C1 segment of cervical spinal cord (tissue), 14 donors: ENCODE data around the gene SPI1.

Source experiments
- DNase-seq, 14 donors: peaks; one replicate each; lab custom pipeline; 2025; lab: John Stamatoyannopoulos, UW

Gene SPI1

DNA sequence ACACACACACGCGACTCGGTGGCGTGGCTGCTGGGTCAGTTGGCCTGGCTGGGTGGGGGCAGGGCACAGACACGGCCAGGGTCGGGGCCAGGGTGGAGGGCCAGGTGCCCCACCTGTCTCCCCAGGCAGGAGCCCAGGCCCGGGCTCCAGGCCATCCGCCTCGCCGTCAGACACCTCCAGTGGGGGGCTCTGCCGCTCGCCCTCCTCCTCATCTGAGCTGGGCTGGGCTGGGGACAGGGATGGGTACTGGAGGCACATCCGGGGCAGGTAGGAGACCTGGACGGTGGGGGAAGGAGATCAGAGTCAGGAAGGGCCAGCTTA, 19.7 kb downstream of the SPI1 start:
- no peak for DNase-seq

DNA sequence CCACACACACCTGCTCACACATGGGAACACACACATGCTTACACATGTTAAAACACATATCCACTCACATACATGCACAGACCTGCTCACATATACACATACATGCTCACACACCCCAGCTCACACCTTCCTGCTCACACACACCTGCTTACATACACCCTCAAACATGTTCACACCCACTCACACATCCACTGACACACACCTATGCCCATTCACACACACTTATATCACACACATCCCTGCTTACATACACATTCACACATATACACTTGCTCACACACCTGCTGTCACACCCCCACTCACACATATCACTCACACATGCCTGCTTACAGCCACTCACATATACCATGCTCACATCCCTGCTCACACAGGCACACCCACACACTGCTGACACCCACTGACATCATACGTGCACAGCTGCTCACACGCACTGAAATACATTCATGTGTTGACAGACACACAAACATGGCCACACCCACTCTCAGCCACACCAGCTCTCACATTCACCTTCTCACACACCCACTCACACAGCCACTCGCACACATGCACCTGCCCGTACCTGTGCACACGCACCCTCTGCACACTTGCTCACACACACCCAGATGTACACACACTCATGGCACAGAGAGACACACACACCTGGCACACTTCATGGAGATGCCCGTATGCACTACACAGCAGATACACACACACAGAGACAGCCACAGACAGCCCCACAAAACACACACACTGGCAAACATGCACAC, 20.2 kb downstream of the SPI1 start:
- no peak for DNase-seq

DNA sequence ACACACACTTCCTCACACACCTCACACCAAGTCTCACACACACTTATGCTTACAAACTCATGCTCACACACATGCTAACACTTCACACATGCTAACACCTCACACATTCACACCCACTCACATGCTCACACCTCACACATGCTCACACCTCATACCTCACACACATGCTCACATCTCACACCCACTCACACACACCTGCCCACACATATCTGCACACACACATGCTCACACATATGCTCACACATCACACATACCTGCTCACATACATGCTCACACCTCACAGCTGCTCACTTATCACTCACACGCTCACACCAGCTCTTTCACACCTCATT, 21.4 kb downstream of the SPI1 start:
- DNase-seq, result no peak

DNA sequence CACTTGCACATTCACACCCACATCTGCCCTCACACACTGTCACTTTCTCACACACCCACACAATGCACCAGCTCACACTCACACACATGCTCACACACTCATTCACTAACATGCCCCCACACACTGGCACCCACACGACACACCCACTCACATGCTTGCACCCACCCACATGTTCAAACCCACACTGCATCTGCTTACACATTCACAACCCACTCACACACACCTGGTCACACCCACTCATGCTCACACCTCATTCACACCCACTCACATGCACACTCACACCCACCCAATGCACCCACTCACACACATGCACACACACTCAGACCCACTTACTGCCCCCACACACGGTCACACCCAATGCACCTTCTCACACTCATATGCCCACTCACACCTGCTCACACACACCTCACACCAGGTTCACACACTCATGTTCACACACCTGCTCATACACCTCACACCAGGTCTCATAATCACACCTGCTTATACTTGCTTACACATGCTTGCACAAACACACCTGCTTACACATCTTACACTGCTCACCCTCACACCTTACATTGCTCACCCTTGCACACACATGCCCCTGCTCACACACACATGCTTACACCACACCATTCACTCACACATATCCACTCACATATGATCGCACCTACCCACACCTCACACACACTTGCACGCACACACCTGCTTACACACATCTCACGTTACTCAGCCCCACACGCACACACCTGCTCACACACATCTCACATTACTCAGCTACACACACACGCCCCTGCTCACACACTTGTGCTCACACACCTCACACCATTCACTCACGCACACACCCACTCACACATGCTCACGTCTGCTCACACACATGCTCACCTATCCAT, 22.0 kb downstream of the SPI1 start:
- DNase-seq, result no peak

DNA sequence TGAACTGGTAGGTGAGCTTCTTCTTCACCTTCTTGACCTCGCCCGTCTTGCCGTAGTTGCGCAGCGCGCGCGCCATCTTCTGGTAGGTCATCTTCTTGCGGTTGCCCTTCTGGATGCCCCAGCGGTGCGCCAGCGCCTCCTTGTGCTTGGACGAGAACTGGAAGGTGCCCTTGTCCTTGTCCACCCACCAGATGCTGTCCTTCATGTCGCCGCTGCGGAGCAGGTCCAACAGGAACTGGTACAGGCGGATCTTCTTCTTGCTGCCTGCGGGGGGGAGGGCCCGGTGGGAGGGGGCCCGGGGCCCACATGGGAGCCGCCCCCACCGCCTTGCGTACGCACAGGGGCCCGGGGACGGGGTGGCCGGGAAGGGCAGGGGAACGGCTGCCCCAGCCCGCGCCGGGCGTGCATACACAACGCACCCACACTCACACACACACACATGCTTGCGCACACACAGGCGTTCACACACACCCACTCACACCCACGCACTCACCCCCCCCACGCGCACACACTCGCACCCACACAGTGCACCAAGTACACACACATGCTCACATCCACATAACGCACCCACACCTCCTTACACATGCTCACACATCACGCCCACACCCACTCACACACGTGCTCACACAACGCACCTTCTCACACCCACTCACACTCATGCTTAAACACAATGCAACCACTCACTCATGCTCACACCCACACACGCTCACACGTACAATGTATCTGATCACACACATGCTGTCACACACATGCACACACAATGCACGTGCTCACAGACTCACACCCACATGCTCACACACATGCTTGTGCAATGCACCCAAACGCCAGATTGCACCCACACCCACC, 22.8 kb downstream of the SPI1 start:
- DNase-seq, result peak in 13 of 14 donors; percentile 28 to 87 (median 79)

DNA sequence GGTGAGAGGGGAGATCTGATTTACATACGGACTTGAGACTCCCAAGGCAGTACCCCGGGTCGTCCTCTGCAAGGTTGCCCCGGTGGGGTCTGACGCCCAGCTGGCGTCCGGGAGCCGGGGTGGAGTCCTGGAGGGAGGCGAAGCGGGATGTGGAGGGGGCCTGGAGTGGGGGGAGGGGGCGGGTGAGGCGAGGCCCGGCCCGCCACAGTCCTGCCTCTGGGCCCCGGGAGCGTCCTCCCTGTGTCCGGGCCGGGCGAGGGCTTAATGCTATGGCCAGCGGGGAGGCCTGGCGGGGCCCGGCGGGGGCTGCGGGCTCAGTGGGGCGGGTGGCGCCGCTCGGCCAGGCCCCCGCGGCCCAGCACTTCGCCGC, 23.4 kb downstream of the SPI1 start:
- DNase-seq, result no peak

DNA sequence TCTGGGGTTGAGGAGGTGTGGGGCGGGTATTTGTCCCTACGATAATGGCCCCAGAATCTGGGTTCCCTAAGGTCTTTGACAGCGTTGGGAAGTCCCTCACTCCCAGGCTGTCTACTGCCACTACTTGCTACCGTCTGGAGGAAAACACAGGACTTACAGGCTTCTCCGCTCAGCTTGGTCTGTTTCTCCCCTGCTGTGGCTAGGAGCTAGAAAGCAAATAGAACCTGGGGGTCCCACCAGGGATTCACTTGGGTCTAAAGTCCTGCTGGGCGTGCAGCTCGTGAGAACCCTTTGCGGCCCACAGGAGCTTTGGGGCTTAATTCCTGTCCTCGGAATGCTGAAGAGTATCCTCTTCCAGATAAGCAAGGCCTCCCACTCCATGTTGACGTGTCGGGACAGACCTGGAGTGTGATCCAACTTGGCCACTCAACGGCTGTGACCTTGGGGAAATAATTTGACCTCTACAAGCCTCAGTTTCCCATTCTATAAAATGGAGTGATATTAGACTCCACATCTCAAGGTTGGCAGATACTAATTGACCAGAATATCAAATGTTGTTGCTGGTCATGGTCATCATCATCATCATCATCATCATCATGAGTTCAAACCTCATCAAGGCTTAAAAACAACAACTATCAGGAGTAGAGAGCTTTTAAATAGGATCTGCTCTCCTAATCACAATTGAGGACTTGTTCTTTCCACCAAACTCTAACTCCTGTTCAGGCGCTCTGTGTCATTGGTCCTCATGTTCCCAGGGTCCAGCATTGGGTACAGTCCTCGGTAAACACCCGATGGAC, 24.2 kb downstream of the SPI1 start:
- no peak for DNase-seq

DNA sequence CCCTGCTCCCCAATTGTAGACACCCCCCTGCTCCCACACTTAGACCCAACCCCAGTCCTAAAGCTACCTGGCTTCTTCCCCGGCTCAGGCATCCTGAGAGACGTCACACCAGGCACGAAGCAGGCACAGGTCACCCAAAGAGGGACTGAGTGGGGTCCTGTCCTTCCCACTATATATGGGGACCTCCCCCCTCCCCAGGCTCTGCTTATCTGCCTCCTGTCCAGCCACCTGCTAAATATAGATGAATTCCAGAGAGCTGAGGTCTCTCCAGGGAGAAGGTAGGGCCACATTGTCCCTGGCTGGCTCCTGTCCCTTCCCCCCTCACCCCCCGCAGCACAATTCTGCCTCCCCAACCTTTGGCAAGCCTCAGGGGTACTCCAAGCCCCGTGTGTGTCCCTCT, 25.8 kb downstream of the SPI1 start, which contains the start of gene MYBPC3:
Gene MYBPC3, minus strand, starts transcription at position 147 of the 400 bp plus-strand sequence. Its CDS starts 55 bp downstream, at position 92.
- no peak for DNase-seq

DNA sequence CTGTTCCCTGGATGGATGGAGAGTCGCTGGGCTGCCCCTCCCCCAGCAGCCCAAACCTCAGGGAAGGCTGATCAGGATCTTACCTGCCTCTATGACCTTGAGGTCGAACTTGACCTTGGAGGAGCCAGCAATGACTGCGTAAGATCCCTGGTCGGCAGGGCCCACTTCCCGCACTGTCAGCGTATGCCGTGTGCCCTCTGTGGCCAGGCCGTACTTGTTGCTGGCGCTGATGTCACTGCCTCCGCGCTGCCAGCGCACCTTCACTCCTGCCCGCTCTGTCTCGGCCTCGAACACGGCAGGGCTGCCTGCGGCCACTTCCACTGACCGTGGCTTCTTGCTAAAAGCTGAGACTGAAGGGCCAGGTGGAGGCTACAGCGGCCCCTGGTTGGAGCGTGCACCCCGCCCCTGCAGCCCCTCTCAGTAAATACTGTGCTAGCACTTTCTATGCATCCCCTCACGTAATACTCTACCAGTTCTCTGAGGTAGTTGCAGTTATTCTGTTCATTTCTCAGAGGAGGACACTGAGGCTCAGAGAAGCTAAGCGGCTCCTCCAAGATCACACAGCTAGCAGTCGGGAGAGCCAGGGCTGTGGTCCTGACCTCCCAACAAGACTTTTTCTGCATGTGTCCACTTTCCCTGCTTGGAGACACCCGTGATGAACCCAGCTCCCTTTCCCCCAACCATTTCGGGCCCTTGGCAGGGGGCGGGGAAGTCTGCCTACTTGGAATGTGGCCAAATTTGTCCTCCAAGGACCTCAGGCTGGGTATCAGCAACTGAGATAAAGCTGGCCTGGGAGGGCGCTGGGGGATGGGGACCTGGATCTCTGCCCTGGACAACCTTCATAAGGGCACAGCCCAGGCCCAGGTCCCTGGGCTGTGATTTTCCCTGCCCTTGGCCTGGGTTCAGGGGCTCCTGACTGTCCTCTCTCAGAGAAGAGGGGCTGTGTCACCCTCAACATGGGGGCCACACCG, 26.9 kb downstream of the SPI1 start:
- no peak for DNase-seq

DNA sequence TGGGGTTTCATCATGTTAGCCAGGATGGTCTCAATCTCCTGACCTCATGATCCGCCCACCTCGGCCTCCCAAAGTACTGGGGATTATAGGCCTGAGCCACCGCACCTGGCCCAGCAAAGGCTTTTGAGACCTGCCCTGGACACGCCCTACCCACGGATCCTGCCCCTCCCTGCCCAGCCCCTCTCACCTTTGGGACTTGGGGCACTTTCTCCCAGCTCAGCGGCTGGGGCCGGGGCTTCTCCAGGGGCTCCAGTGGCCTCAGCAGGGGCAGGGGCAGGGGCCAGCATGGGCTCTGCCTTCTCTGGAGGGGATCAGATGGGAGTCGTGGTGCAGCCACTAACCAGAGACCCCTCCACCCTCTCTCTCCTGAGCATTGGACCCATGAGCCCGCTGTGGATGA, 28.0 kb downstream of the SPI1 start:
- no peak for DNase-seq

DNA sequence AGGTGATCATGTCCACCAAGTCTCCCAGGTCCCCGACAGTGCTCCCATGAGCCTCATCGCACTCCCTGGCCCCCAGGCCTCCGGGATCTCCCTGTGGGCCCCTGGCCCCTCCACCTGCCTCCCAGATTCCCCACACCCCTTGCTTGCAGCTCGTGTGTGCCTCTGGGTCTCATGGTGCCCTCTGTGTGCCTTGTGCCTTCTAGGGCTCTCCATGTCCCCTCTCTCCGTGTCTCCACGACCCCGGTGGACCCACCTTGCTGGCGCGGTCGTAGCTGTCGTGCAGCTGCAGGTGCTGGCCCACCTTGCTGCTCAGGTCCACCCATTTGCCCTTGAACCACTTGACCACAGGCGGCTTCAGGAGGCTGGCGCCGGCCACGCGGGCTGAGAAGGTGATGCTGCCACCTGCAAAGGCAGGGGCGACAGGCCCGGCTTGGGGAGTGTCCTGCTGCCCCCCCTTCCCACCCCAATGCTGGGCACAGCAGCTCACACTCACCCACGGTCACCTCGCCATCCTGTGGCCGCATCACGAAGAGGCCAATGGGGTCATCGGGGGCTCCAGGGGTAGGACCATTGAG, 28.7 kb downstream of the SPI1 start:
- DNase-seq, result no peak

DNA sequence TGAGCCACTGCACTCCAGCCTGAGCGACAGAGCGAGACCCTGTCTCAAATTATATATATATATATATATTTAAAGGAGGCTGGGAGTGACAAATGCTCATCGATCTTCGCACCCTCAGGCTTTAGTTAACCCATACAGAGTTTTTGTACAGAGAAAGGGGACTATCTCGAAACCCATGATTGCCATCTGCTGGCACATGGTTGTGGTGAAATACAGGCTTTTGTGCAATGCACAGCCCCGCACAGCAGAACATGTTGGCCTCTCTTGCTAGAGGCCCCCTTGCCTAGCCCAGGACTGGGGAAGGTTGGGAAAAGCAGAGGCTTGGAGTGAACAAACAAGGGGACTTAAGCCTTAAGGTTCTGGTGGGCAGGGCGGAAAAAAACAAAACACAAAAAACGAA, 29.5 kb downstream of the SPI1 start:
- no peak for DNase-seq

DNA sequence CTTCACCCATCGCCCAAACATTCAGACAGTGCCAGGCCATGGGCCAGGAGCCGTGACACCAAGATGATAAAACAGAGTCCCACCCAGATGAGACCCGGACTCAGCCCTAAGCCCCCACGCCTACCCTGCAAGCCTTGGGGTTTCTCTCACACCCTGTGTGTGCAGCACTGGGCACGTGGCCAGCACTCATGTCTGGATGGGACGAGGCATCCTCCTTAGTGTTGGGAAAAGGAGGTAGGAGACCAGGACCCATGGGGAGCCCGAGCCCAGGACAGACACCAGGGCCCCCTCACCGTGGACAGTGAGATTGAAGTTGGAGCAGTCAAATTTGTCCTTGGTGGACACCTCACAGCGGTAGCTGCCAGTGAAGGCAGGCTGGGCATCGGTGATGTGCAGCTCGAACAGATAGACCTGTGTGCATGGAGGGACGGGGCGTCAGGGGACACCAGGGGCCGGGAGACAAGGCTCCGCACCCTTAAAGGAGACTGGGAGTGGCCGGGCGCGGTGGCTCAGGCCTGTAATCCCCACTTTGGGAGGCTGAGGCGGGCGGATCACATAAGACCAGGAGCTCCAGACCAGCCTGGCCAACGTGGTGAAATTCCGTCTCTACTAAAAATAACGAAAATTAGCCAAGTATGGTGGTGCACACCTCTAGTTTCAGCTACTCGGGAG, 30.1 kb downstream of the SPI1 start:
- DNase-seq, result no peak

DNA sequence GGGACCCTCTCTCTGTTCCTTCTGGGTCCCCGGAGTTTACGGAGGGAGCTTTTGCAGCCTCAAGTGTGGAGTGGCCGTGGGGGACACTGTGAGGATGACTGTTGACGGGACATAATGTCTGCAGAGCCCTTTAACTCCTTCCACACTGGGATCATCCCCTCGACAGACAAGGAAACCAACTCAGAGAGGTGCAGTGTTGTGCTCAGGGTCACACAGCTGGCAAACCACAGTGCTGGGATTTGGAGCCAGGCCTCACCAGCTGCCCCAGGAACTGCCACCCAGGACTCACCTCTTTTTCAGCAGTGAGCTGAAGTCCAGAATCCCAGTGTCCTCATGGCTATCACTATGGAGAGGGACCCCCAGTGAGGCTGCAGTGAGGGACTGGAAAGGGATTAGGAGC, 31.2 kb downstream of the SPI1 start:
- no peak for DNase-seq

DNA sequence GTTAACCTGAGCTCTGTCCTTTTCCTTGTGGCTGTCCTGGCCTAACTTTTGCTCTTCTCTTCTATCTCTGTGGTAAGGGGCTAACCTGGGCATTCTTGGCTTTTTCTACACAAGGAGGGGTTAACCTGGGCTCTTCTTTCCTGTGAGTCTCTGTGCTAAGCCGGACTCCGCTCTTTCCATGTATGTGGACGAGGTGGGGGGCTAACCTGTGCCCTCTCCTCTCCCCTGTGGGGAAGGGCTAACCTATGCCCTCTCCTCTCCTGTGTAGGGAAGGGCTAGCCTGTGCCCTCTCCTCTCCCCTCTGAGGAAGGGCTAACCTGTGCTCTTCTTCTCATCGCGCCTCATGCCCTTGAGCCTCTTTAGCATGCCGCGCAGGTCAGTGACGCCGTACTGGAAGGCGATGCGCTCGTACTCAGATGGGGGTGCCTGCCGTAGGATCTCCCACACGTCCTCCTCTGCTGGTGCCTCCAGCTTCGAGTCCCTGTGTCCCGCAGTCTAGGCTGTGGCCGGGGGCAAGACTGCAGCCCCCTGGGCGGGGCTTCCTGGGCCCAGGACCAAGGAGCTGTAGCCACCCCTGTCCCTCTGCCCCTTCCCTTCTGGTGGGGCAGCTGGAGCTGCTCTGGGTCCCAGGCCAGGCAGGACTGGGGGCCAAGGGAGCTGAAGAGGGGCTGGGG, 32.3 kb downstream of the SPI1 start:
- DNase-seq, result no peak

DNA sequence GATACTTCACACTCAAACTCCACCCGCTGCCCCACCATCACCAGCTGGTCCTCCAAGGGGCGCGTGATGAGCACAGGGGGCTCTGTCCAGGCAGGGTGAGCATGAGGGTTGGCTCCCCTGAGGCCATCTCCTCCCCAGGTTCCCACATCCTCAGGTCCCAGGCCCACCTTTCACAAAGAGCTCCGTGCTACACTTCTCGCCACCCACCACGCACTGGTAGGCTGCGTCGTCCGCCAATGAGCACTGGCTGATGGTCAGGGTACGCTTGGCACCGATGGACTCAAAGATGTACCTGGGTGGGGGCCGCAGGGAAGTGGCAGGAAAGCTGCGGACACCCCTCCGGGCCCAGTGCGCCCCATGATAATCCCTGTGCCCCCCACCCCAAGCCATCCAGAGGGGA, 35.5 kb downstream of the SPI1 start:
- no peak for DNase-seq

DNA sequence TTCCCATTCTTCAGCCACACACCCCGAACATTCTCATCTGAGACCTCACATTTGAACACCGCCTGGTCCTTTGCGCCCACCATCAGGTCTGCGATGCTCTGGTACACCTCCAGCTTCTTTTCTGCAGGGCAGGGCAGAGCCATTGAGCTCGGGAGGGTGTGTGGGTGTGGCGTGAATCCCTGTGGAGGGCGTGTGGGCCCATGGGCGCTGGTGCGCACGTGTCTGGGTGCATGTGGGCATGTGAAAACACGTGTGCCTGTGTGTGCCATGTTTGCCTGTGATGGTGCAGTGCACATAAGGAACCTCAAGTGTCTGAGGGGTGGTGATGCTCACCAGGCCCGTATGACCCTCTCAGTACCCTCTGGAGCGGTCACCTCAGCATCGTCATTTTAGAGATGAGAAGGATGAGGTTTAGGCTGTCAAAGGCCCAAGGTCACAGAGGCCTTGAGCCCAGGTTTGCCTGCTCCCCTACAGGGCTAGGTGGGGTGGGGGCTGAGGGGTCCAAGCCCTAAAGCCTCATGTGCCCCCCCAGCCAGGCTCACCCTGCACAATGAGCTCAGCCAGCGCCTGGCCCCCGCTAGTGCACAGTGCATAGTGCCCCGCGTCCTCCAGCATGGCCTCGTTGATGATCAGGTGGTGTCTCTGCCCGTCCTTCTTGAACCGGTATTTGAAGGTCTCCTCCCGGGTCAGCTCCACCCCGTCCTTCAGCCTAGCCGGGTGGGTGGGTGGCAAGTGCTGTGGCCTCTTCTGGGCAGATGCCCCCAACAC, 36.1 kb downstream of the SPI1 start:
- no peak for DNase-seq
